Renal cortical epithelial cell (primary cell): Measurements from ENCODE around the gene RND2. TPM values are rescaled to one million over a fixed set of nuclear protein-coding genes. Genes with fewer than 3 reads are reported as not detected.

Experiments
- DNase-seq: peaks from one replicate; pipeline ENCODE4 v3.0.0-alpha.2; 2011; ENCODE audit warnings: low read depth
- total RNA-seq: library from RNA; depleted of rRNA; stranded (reverse); fragments of >200 nt; gene quantifications from 2 replicates; pipeline ENCODE4 v1.2.3, GENCODE V29; 2014

Gene RND2
- total RNA-seq, 1 donor from 2014 or later: 0.65 TPM

- DNase-seq: no peak
Measured at GRCh38 chr17:43079641-43080302, 54.7 kb downstream of the RND2 start.

Other genes with a start within 250 kb of the RND2 start
- gene WNK4, start 244.6 kb upstream of the RND2 start, total RNA-seq: 1.9 and 9.7 TPM in 2 replicates
- 81.1 and 89.7 TPM in 2 replicates for gene COA3, start 226.5 kb upstream of the RND2 start, total RNA-seq
- gene CNTD1, start 226.4 kb upstream of the RND2 start, total RNA-seq: 0.05 TPM in 1 of 2 replicates, not detected in the other
- 104 and 145 TPM in 2 replicates for gene BECN1, start 200.9 kb upstream of the RND2 start, total RNA-seq
- gene PSME3, start 191.8 kb upstream of the RND2 start, total RNA-seq: 138 and 153 TPM in 2 replicates
- gene AOC2, start 180.7 kb upstream of the RND2 start, total RNA-seq: 0.52 and 0.70 TPM in 2 replicates
- under 0.01 and 0.17 TPM in 2 replicates for gene AOC3, start 174.0 kb upstream of the RND2 start, total RNA-seq
- not detected in 2 replicates for gene G6PC1, start 124.4 kb upstream of the RND2 start, total RNA-seq
- gene AARSD1, start 60.8 kb upstream of the RND2 start, total RNA-seq: 18.4 and 19.4 TPM in 2 replicates
- 0.20 and 2.4 TPM in 2 replicates for gene PTGES3L, start 45.2 kb upstream of the RND2 start, total RNA-seq
- gene RUNDC1, start 44.7 kb upstream of the RND2 start, total RNA-seq: 10.4 and 20.5 TPM in 2 replicates
- gene RPL27, start 26.8 kb upstream of the RND2 start, total RNA-seq: 476 and 871 TPM in 2 replicates
- gene IFI35, start 18.4 kb upstream of the RND2 start, total RNA-seq: 14.9 and 42.4 TPM in 2 replicates
- gene VAT1, start 2.8 kb upstream of the RND2 start, total RNA-seq: 150 and 204 TPM in 2 replicates
- 8.8 and 14.9 TPM in 2 replicates for gene BRCA1, start 100.1 kb downstream of the RND2 start, total RNA-seq
- gene NBR1, start 146.0 kb downstream of the RND2 start, total RNA-seq: 73.6 and 141 TPM in 2 replicates
- gene TMEM106A, start 186.6 kb downstream of the RND2 start, total RNA-seq: 2.3 and 2.4 TPM in 2 replicates
- gene CCDC200, start 203.4 kb downstream of the RND2 start, total RNA-seq: not detected in 2 replicates
- gene RNU2-1, start 208.7 kb downstream of the RND2 start, total RNA-seq: not detected in 2 replicates